Measurements from ENCODE around the gene MDFI.

MDFI gene

DNA sequence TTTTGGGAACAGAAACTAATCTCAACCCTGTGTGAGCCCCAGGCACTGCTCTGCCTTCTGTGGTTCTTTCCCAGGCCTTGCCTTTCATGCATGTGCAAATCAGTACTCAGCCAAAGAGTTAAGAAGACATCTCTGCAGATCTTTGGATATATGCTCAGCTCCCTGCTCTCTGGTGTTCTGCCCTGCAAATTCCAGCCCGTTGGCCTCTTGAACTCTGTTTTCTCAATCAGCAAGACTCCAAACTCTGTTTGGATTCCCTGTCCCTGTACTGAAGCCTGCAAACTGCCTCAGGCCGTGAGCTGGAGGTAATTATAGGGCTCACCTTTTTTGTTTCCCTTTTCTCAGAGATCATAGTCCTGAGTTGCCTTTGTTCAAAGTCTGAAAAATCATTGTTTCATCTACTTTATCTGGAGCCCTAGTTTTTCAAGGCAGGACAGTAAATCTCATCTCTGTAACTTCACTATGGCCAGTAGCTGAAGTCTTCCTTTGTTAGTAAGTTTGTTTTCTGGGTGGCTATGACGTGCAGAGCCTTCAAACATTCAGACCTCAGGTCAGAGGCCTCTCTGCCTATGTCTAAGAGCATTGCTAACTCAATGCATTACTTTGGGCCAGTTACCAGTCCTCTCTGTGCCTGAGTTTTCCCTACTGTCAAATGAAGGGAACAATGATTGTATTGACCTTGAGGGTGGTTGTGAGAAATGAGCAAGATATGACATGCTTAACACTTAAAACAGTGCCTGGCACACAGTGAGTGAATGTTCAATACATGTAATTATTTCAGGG lies 15.9 kb upstream of the MDFI start:
- TF ChIP-seq, protein P1, sequence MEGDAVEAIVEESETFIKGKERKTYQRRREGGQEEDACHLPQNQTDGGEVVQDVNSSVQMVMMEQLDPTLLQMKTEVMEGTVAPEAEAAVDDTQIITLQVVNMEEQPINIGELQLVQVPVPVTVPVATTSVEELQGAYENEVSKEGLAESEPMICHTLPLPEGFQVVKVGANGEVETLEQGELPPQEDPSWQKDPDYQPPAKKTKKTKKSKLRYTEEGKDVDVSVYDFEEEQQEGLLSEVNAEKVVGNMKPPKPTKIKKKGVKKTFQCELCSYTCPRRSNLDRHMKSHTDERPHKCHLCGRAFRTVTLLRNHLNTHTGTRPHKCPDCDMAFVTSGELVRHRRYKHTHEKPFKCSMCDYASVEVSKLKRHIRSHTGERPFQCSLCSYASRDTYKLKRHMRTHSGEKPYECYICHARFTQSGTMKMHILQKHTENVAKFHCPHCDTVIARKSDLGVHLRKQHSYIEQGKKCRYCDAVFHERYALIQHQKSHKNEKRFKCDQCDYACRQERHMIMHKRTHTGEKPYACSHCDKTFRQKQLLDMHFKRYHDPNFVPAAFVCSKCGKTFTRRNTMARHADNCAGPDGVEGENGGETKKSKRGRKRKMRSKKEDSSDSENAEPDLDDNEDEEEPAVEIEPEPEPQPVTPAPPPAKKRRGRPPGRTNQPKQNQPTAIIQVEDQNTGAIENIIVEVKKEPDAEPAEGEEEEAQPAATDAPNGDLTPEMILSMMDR (IDR thresholded peaks at IDR 0.05; ENCODE audit: low read depth, low read length): no peak
- no peak for DNase-seq (ENCODE audit: low read depth in 2 of 2)
- no peak overlapping the region for H3K4me3 ChIP-seq (replicated peaks in 1 of 2; ENCODE audit: low read depth in 2 of 2, low read length in 2 of 2)

DNA sequence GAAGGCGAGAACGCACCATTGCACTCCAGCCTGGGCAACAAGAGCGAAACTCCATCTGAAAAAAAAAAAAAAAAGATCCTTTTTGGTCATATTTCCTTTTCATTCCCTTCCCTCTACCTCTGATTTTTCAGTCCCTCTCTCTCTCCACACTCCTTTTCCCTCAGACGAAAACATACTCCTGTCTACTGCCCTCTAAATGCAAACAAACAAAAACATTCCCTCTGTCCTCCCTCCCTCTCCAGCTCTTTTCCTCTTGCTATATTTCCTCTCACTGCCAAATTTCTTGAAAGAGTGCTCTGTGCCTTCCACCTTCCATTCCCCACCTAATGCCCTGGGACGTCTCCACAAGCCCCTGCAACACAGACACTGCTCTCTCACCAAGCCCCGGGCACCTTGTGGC lies 14.9 kb upstream of the MDFI start:
- H3K4me3 ChIP-seq (replicated peaks in 1 of 2; ENCODE audit: low read depth in 2 of 2, low read length in 2 of 2): no peak overlapping the region
- no peak for DNase-seq (ENCODE audit: low read depth in 2 of 2)
- TF ChIP-seq, protein P1 (IDR thresholded peaks at IDR 0.05; ENCODE audit: low read depth, low read length): no peak

DNA sequence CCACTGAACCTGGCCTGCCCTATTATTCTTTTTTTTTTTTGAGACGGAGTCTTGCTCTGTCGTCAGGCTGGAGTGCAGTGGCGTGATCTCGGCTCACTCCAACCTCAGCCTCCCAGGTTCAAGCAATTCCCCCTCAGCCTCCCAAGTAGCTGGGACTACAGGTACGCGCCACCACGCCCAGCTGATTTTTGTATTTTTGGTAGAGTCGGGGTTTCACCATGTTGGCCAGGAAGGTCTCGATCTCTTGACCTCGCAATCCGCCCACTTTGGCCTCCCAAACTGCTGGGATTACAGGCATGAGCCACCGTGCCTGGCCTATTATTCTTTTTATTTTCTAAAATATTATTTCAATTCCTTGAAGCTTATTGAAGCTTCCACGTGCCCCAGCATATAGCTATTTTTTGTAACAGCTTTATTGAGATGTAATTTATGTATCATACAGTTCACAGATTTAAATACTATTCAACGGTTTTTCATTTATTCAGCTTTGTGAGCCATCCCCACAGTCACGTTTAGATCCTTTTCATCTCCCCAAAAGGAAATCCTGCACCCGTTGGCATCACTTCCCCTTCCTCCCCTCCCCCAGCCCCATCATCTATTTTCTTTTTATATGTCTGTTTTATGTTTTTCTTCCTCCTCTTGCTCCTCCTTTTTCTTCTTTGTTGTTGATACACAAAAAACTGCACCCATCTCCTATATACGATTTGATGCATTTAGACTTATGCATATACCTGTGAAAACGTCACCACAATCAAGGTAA lies 13.5 kb upstream of the MDFI start:
- DNase-seq (ENCODE audit: low read depth in 2 of 2): no peak
- H3K4me3 ChIP-seq (replicated peaks in 1 of 2; ENCODE audit: low read depth in 2 of 2, low read length in 2 of 2): no peak overlapping the region
- TF ChIP-seq, protein P1 (IDR thresholded peaks at IDR 0.05; ENCODE audit: low read depth, low read length): no peak

DNA sequence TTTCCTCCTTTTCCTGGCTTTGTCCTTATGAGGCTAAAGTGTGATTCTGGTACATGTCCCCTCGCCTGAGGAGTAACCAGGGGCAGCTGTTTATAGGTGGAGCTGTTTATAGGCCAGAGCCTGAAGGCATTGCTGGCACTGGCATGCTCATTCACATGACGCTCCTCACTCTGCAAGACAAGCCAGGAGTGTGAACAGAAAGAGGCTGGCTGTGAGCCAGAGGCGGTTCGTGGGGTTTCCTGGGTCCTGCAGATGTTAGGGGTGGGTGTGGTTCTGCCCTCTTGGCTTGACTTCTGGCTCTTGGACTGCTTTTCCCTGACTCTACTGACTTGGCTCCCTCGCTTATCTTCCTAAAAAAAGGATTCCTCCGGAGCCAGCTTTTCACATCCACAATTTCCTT lies 12.8 kb upstream of the MDFI start:
- peak in 1 of 2 donors; percentile 48 for DNase-seq (ENCODE audit: low read depth in 2 of 2)
- TF ChIP-seq, protein P1 (IDR thresholded peaks at IDR 0.05; ENCODE audit: low read depth, low read length): no peak
- H3K4me3 ChIP-seq (replicated peaks in 1 of 2; ENCODE audit: low read depth in 2 of 2, low read length in 2 of 2): no peak overlapping the region

DNA sequence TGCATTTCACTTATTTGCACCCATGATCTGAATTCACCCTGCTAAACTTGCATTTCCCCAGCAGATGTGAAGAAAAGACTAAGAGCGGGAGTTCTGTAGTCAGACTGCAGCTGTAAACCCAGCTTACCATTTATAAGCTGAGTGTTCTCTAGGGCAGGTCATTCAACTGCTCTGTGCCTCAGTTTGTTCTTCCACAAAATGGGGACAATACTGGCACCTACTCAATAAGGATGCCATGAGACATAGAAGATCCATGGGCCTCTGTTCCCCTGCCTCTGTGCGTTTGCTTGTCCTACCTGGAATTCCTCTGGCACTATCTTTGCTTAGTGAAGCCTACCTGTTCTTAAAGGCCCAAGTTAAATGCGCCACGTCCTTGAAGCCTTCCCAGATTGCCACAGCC lies 12.2 kb upstream of the MDFI start:
- TF ChIP-seq, protein P1 (IDR thresholded peaks at IDR 0.05; ENCODE audit: low read depth, low read length): no peak
- H3K4me3 ChIP-seq (replicated peaks in 1 of 2; ENCODE audit: low read depth in 2 of 2, low read length in 2 of 2): no peak overlapping the region
- no peak for DNase-seq (ENCODE audit: low read depth in 2 of 2)

DNA sequence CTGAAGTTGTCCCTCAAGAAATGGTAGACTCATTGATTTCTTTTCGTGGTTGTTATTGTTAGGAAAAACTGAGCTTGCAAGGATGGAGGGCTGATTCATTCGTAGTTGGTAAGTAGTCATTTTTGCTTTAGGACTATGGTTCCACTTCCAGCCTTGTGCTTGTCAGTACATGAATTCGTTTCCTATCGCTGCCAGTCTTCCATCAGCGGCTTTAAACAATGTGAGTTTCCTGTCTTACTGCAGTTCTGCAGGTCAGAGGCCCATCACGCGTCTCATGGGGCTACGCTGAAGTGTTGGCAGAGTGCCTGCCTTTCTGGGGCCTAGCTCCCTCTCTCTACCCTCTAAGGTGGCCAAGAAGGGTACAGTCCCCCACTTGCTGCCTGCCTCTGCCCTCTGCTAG lies 11.4 kb upstream of the MDFI start:
- TF ChIP-seq, protein P1 (IDR thresholded peaks at IDR 0.05; ENCODE audit: low read depth, low read length): no peak
- DNase-seq (ENCODE audit: low read depth in 2 of 2): peak in 1 of 2 donors; percentile 52

More for the DNA sequence above, 11.4 kb upstream of the MDFI start:
- H3K4me3 ChIP-seq (replicated peaks in 1 of 2; ENCODE audit: low read depth in 2 of 2, low read length in 2 of 2): no peak overlapping the region
